Measurements from ENCODE around the gene SCFD2.

Gene SCFD2

GRCh38 chr4:52932591-52933470 is 433.0 kb downstream of the SCFD2 start:
- Histone ChIP-seq H3K27me3 (replicated peaks; ENCODE audit: control insufficient read depth, insufficient read depth, low read length) (no peaks in the 10 kb centered on the region), H3K4me3 (replicated peaks; ENCODE audit: low read depth, low read length) (no peak overlapping the region), H3K36me3 (ENCODE audit: control insufficient read depth, insufficient read depth, low read length) (no peaks in the 10 kb centered on the region; the same call in 1 of the 2 replicates)
- no peak for TF ChIP-seq CTCF (IDR thresholded peaks at IDR 0.05; ENCODE audit: insufficient read depth, low read length, poor library complexity, severe bottlenecking)
- DNase-seq (ENCODE audit: extremely low read depth, insufficient read length) = no peak

GRCh38 chr4:52931243-52931642 is 434.6 kb downstream of the SCFD2 start:
- no peak for DNase-seq (ENCODE audit: extremely low read depth, insufficient read length)
- TF ChIP-seq CTCF (IDR thresholded peaks at IDR 0.05; ENCODE audit: insufficient read depth, low read length, poor library complexity, severe bottlenecking) = no peak
- no peaks in the 10 kb centered on the region for H3K27me3 ChIP-seq (replicated peaks; ENCODE audit: control insufficient read depth, insufficient read depth, low read length)
- no peak overlapping the region for H3K4me3 ChIP-seq (replicated peaks; ENCODE audit: low read depth, low read length)
- H3K36me3 ChIP-seq (ENCODE audit: control insufficient read depth, insufficient read depth, low read length) = no peaks in the 10 kb centered on the region; the same call in 1 of the 2 replicates

- no peak overlapping the region for H3K4me3 ChIP-seq (replicated peaks; ENCODE audit: low read depth, low read length)
- no peaks in the 10 kb centered on the region; the same call in 1 of the 2 replicates for H3K36me3 ChIP-seq (ENCODE audit: control insufficient read depth, insufficient read depth, low read length)
- no peak for TF ChIP-seq CTCF (IDR thresholded peaks at IDR 0.05; ENCODE audit: insufficient read depth, low read length, poor library complexity, severe bottlenecking)
- no peak for DNase-seq (ENCODE audit: extremely low read depth, insufficient read length)
- no peaks in the 10 kb centered on the region for H3K27me3 ChIP-seq (replicated peaks; ENCODE audit: control insufficient read depth, insufficient read depth, low read length)
Measured at GRCh38 chr4:52926196-52926974, 439.5 kb downstream of the SCFD2 start.

- H3K27me3 ChIP-seq (replicated peaks; ENCODE audit: control insufficient read depth, insufficient read depth, low read length) = no peaks in the 10 kb centered on the region
- no peak for TF ChIP-seq CTCF (IDR thresholded peaks at IDR 0.05; ENCODE audit: insufficient read depth, low read length, poor library complexity, severe bottlenecking)
- H3K36me3 ChIP-seq (ENCODE audit: control insufficient read depth, insufficient read depth, low read length) = no peaks in the 10 kb centered on the region; the same call in 1 of the 2 replicates
- no peak overlapping the region for H3K4me3 ChIP-seq (replicated peaks; ENCODE audit: low read depth, low read length)
- DNase-seq (ENCODE audit: extremely low read depth, insufficient read length) = no peak
Measured at GRCh38 chr4:52925531-52925968, 440.3 kb downstream of the SCFD2 start.

GRCh38 chr4:52919461-52919860 is 446.4 kb downstream of the SCFD2 start:
- Histone ChIP-seq H3K27me3 (replicated peaks; ENCODE audit: control insufficient read depth, insufficient read depth, low read length) (no peaks in the 10 kb centered on the region), H3K36me3 (ENCODE audit: control insufficient read depth, insufficient read depth, low read length) (no peaks in the 10 kb centered on the region; the same call in 1 of the 2 replicates), H3K4me3 (replicated peaks; ENCODE audit: low read depth, low read length) (no peak overlapping the region)
- no peak for TF ChIP-seq CTCF (IDR thresholded peaks at IDR 0.05; ENCODE audit: insufficient read depth, low read length, poor library complexity, severe bottlenecking)
- DNase-seq (ENCODE audit: extremely low read depth, insufficient read length) = no peak
